ENCODE data around the gene GAL3ST2.

DNA sequence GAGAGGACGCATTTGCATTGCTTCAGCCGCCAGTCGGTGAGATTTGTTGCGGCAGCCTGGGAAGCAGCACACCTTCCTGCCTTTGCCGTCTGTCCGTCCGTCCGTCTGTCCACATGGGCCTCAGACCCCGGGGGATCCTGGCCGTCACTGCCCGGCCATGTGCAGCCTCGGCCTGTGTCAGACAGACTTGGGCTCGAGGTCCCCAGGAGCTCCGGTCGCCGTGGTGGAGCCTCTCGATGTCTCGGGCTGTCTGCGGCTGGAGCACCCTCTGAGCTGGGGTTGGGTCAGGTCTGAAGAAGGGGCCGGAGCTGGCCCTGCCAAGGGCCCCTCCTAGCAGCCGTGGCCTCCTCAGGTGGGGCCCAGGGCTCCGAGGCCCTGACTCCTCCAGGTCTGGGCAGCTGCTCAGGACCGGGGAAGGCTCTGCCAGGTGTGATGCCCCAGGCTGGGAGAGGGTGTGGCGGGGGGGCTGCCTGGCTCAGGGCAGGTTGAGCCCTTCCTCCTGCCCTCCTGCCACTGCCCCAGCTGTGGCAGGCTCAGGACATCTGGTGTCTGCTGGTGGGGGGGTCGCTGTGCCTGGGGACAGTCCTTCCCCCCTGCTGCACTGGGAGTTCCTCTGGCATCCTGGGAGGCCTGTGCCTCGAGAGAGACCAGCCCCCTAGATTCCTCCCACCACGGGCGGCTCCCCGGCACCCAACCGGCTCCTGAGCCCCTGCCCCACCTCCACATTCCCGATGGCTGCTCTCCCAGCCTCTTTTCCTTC is 44.2 kb downstream of the GAL3ST2 start:
- TF ChIP-seq, protein P1, sequence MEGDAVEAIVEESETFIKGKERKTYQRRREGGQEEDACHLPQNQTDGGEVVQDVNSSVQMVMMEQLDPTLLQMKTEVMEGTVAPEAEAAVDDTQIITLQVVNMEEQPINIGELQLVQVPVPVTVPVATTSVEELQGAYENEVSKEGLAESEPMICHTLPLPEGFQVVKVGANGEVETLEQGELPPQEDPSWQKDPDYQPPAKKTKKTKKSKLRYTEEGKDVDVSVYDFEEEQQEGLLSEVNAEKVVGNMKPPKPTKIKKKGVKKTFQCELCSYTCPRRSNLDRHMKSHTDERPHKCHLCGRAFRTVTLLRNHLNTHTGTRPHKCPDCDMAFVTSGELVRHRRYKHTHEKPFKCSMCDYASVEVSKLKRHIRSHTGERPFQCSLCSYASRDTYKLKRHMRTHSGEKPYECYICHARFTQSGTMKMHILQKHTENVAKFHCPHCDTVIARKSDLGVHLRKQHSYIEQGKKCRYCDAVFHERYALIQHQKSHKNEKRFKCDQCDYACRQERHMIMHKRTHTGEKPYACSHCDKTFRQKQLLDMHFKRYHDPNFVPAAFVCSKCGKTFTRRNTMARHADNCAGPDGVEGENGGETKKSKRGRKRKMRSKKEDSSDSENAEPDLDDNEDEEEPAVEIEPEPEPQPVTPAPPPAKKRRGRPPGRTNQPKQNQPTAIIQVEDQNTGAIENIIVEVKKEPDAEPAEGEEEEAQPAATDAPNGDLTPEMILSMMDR (IDR thresholded peaks at IDR 0.05): no peak
- no peak for TF ChIP-seq POLR2A (IDR thresholded peaks at IDR 0.05)
- TF ChIP-seq POLR2AphosphoS5 (IDR thresholded peaks at IDR 0.05): no peak
